GM12872 (cell line): ENCODE data around the gene LIMK2.

ENCODE experiments used
- TF ChIP-seq, protein P1 (sequence below): IDR thresholded peaks from 3 replicates; pipeline ENCODE4 v1.5.1; 2011; ENCODE audit warnings: low read depth, mild to moderate bottlenecking, low read length, moderate library complexity; ENCODE audit not compliant: insufficient read depth

The LIMK2 gene

DNA sequence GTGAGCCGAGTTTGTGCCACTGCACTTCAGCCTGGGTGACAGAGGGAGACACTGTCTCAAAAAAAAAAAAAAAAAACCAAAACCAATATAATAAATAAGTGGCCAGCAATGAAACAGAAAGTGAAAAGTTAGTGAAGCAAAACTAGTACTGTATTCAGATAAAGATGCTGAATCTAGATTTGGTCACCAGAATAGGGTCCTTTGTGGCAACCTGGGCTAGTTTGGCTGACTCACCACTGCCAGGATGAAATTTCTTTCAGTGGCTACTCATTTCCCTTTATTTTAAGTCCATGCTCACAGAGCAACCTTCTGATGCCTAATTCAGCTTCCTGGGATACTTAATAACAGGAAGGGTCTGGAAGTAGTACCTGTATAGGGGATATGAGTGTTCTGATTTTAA is 26.0 kb downstream of the LIMK2 start:
- TF ChIP-seq, protein P1, sequence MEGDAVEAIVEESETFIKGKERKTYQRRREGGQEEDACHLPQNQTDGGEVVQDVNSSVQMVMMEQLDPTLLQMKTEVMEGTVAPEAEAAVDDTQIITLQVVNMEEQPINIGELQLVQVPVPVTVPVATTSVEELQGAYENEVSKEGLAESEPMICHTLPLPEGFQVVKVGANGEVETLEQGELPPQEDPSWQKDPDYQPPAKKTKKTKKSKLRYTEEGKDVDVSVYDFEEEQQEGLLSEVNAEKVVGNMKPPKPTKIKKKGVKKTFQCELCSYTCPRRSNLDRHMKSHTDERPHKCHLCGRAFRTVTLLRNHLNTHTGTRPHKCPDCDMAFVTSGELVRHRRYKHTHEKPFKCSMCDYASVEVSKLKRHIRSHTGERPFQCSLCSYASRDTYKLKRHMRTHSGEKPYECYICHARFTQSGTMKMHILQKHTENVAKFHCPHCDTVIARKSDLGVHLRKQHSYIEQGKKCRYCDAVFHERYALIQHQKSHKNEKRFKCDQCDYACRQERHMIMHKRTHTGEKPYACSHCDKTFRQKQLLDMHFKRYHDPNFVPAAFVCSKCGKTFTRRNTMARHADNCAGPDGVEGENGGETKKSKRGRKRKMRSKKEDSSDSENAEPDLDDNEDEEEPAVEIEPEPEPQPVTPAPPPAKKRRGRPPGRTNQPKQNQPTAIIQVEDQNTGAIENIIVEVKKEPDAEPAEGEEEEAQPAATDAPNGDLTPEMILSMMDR = no peak

DNA sequence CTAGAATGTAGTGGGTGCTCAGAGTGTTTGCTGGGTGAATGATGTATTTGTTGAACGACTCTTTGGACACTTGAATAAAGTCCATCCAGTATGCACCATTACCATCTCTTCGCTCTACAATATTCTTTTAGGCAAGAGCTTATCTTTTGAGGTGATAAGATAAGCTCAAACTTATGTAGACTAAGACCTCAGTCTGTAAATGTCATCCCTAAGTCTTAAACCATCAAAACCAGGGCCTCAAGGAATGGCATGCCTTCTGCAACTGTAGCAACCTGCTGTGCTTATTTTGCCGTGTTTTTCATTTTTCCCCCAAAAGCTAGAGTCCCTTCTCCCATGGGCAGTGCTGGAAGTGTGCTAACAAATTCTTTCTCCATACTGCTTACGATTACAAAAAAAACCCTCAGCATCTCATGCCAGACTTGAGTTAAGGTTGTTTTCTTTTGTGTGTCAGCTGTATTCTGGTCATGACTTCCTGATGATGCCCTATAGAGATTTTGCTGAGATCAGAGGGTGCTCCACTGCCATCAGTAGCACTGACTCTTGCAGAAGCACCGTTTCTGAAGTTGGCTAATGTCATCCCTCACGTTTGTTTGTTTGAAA is 27.8 kb downstream of the LIMK2 start:
- TF ChIP-seq, protein P1 = no peak

DNA sequence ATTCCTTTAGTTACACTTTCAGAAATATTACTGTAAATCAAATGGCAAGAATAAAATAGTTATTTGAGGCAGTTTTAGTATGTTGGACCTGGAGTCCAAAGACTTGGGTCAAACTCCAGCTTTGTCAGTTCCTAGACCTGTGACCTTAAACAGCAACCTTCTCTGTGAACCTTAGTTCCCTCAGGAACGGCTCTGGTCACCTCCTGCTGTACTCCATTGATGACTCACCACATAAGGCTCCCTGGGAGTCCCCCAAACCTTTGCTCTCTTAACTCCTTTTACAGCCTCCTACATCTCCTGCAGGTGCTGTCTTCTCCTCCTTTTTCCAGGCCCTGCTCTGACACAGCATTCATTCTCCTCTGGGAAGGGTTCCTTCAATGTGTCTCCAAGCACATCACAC is 29.1 kb downstream of the LIMK2 start:
- TF ChIP-seq, protein P1 = no peak

DNA sequence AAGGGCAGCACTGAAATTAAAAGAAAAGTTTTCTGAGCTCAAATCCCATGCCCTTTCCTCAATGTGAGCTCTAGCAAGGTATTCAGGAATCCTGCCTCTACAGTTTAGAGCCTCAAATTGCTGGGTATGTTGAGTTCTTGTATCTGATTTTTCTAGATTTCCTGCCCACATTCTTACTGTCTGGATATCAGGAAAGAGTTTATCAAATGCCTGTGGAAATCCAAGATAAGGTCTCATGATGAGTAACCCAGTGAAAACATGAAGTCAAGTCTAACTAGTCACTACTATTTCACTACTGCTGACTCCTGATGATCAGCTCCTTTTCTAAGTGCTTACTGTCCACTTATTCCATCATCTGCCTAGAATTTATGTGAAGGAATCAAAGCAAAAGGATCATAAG is 29.8 kb downstream of the LIMK2 start:
- TF ChIP-seq, protein P1 = no peak

DNA sequence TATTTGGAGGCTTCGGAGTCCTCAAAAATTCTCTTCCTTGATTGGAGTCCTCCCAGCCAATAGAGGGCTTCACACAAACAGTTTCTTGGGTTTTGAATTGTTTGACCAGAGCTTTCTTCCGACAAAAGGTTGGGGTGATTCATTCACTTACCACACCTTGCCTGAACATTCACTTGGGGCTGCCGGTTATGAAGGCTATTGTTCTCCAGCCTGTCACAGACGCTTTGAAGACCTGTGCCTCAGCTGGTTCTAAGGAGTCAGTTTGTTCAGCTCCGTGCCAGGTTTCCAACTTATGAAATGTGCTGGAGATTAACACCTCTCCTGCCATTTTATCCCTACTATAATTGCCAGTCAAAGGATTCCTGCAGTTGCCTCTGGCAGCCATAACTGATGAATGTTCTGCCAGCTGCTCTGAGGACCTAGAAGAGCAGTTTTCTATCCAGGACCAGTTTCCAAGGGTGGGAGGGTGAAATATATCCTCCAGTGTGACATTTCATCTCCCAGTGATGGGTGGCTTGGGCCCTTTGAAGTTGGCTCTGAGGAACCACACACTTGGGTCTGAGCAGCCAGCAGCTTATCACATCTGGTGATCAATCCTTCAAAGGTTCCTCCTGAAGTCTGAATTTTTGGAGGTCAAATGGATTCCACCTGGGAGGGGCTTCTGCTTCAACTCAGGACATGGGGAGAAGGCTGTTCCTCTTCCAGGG is 31.4 kb downstream of the LIMK2 start:
- TF ChIP-seq, protein P1 = no peak

DNA sequence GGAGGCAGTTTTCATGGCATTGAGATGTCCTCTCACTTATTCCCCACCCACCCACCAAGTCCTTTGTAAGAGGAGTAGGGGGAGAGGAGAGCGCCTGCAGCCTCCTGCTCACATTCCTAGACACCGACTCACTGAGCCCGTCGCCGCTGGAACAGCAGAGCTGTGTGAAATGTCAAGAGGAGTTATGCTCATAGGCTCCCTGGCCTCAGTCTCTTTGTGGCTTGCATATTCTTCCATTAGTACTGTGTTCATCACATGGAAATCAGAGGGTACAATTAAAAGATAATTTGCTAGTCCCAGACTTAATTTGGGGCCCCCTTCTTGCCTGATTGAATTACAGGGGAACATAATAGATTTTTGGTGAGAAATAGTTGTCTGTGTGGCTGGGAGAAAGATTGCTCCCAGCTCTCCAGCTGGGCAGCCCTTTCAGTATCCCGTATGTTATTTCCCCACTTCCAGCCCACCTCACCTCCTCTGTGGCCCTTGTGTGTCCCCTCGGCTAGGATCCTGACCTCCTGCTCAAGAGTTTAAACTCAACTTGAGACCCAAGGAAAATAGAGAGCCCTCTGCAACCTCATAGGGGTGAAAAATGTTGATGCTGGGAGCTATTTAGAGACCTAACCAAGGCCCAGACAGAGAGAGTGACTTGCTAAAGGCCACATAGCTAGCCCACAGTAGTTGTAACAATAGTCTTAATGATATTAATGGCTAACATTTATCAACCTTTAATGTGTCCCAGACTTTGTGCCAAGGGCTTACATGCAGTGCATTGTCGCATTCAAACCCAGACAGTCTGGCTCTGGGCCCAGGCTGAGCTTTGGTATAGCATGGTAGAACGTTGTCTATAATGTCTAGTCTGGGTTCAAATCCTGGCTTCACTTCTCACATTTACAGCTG is 32.2 kb downstream of the LIMK2 start:
- TF ChIP-seq, protein P1 = no peak

DNA sequence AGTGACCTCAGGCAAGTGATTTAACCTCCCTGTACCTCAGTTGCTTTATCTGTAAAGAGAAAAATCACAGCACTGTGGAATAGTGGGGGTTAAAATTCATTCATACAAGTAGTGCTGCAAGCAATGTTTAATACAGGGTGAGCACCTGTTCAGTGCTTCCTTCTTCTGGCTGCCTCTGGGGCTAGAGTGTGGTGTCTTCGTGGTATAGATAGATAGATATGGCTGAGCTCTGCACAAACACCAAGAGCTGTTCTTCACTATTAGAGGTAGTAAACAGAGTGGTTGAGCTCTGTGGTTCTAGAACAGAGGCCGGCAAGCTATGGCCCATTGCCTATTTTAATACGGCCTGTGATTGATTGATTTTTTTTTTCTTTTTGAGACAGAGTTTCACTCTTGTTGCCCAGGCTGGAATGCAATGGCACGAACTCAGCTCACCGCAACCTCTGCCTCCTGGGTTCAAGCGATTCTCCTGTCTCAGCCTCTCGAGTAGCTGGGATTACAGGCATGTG is 32.9 kb downstream of the LIMK2 start:
- TF ChIP-seq, protein P1 = no peak
